ENCODE measurements around the gene ADAMTS20.

ADAMTS20 gene

GRCh38 chr12:43482311-43483085, 69.5 kb downstream of the ADAMTS20 start:
- no peak for DNase-seq

GRCh38 chr12:43480591-43480990, 71.4 kb downstream of the ADAMTS20 start:
- no peak for DNase-seq

DNA sequence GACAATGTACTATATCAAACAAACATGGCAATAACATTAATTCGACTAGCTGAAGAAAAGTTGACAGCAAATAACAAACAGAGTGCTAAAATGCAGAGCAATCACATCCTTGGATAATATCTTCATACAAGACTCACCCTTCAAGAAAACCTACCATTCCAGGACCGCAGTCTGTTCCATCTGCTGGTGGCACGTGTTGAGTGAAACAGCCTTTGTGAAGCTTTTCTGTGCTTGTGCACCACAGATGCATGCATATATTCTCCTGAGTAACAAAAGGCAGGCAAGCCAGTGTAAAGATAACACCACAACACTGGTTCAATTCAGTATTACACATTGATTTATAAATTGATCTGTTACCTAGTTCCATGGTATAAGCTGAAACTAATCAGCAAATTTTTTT, 89.3 kb downstream of the ADAMTS20 start:
- no peak for DNase-seq

DNA sequence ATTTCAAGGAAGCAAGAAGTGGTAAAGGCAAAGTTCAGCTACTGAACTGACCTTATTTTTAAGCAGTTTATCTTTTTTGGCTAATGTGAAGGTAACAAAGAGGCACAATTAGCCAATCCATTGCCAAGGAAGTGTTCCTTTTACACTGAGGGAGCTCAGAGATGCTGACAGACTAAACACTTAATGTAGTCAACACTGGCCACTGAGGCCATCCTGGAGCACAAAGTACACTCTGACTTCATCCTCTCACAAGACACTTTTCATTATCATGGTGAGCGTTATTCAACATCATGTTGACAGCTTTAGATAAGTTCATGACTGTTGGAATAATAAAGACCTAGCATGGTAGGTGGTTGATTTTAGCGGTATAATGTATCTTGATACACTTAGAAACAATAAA, 89.9 kb downstream of the ADAMTS20 start:
- no peak for DNase-seq

DNA sequence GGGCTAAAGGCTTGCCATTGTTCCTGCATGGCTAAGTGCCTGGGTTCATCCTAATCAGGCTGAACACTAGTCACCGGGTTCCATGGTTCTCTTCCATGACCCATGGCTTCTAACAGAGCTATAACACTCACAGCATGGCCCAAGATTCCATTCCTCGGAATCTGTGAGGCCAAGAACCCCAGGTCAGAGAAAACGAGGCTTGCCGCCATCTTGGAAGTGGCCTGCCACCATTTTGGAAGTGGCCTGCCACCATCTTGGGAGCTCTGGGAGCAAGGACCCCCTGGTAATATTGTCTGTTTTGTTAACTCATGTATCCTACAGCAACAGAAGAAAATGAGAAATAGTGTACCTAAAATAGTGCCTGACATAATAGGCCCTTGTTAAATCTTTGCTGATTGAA, 92.7 kb downstream of the ADAMTS20 start:
- no peak for DNase-seq

GRCh38 chr12:43453761-43454160, 98.2 kb downstream of the ADAMTS20 start:
- DNase-seq = no peak

GRCh38 chr12:43444940-43445564, 107.0 kb downstream of the ADAMTS20 start:
- no peak for DNase-seq

DNA sequence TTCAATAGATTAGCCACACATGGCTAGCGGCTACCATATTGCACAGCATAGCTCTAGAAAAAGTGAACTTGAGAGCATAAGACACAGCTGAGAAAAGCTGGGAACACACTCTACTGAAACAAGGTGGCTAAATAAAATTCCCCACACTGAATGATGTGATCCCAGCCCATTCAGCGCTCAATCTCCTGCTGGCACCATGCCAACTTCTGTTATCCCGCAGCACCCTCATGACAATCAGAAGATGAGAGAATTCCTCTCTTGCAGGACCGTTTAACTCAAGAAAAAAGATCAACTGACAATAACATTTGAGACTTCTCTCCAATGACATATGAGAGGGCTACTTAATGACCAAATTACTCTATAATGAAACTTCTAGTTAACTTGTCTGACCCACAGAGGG, 115.4 kb downstream of the ADAMTS20 start:
- no peak for DNase-seq

DNA sequence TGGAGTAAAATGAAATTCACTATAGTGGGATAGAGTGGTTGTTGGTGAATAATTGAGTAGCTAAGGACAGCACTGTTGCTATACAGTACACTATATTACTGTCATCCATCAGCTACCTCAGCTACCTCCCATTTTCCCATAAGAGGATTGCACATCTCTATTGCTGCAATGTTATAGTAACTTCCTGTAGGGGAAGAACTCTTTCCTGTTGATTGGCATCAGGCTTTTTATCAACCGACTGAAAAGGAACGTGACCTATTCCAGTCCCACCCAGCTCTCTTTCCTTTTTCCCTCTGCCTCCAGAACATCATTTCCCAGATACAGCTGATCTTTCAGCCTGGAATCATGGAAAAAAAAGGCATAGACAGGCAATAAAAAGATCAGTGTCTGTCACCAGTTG, 117.4 kb downstream of the ADAMTS20 start:
- DNase-seq = no peak

DNA sequence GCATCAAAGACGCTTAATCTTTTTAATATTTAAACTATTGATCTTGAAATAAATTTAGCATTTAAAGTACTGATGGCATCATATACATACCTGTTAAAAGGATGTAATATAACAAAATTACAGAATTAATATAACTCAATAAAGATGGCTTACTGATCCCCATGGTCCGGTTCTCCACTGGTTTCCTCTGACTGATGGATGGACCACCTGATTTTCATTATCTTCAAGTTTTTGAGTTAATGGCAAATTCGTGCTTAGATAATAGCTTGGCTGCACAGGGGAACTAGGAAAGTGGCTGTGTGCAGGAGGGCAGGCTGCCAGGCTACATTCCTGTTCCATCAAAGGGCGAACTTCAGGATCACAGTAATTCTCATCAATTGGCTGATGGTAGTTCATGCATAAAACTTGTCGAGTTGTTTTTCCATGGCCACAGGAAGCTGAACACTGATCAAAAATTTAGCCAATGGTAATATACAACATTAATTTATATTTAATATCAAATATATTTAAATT, 123.9 kb downstream of the ADAMTS20 start:
- no peak for DNase-seq

GRCh38 chr12:43425361-43425760, 126.6 kb downstream of the ADAMTS20 start:
- no peak for DNase-seq

DNA sequence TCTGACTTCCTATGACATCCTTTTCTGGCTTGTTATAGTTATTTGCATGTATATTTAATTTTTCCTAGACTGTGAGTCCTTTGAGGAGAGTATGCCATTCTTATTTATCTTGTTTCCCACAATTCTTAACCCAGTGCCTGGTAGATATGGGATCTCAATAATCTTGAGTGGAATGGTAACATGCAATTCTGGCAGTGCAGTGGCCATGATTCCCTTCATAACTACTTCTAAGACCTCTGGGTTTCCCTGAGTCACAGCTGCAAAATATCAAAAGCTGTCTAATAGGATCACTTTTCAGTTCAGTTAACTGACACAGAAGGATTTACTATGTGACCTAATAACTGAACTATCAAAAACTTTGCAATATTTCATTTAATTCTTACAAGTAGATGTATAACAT, 135.0 kb downstream of the ADAMTS20 start:
- DNase-seq = no peak

GRCh38 chr12:43407816-43408645, 144.0 kb downstream of the ADAMTS20 start:
- no peak for DNase-seq

DNA sequence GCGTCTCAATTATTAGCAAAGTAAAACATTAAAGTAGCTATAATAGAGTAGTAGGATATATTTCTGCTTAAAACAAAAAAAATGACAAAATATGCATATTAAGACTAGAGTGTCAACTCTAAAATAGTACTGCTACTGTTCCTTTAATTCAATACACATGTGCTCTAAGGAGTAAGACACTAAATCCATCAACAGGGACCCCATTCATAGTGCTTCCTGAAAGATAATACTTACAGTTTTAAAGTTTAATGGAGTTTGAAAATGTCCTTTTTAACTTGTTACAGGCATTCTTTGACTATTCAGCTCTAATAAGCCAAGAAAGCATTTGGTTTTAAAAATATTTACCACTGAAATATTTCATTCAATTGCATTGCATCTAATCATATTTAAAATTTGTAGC, 145.2 kb downstream of the ADAMTS20 start:
- no peak for DNase-seq

DNA sequence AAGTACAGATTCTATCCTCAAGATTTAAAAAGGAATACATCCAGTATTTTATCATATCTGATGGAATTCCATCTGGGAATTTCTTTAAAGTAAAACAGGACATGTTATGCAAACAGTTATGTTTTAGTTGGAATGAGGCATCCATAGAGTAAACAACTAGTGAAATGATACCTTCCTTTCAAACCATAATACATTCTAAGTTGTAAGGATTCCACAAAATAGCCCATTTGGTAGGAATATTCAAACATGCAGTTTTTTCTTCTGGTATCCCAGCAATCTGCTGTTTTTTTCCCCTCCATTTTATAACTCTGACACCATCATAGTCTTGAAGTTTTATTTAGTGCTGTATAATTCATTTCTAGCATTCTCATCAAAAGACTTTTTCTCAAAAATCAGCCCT, 149.6 kb downstream of the ADAMTS20 start:
- DNase-seq = no peak

DNA sequence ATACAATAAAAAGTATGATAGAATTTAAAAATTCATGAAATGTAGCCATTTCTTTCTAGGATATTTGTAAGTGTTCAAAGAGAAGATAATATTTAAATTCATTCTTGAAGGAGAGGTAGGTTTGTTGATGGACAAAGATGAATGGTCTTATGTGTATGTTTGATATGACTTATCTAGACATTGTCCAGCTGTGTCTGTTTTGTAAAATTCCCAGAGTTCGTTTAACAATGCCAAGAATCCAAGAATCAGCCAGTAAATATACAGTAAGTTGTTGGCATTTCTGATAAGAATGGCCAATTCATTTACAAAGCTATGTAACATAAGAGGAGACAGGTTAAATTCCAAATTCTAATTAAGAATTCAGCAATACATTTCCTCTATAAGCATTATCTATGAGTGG, 150.9 kb downstream of the ADAMTS20 start:
- DNase-seq = no peak

- no peak for DNase-seq
Measured at GRCh38 chr12:43396671-43397070, 155.3 kb downstream of the ADAMTS20 start.

- DNase-seq = no peak
Measured at GRCh38 chr12:43392116-43392515, 159.9 kb downstream of the ADAMTS20 start.

- no peak for DNase-seq
Measured at GRCh38 chr12:43381879-43382278, 170.1 kb downstream of the ADAMTS20 start.

DNA sequence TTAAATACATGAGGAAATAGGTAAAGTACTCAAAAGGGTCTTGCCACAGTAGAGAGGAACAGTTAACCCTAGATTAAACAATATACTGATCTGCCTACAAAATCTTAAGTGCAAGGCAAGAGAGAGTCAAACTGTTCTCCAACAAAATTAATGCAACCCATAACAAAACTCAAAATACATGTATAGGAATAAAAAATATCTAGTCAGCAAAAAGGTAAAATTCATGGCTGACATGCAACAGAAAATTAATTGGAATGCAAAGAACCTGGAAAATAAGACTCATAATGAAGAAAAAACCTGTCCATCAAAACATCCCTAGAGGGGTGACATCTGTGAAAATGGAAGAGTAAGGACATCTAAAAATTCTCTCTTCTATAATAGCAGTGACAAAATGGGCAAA, 173.6 kb downstream of the ADAMTS20 start:
- no peak for DNase-seq

- DNase-seq = no peak
Measured at GRCh38 chr12:43370263-43370662, 181.7 kb downstream of the ADAMTS20 start.

DNA sequence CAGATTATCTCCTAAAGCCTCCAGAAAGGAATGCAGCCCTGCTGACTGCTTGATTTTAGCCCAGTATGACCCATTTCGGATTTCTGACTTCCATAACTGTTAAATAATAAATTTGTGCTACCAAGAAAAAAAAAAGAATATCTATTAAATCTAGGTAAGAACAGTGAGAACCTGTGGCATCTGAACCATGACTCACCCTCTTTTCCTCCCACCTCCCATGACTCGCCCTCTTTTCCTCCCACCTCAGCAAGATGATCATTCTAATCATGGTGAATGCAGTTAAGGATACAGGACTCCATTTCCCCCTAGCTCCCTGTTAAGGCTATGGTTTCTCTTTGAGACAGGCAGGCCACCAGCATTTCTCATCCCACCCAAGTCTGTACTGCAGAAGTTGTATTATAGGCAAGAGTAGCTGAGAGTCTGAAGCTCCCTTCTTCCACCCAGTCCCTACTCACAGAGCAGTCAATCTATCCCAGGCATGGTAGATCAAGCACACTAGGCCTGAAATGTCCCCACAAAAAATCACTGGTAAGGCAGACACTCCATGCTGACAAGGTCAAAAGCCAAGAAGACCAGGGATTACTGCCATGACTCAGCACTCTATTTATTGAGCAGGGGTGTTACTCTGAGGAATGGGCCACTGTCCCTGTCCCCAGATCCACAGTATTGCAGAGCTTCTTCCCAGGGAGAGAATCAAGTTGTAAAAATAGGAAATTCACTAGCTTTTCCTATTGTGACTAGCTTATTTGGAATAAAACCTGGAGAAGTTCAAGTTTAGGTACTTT, 188.9 kb downstream of the ADAMTS20 start:
- no peak for DNase-seq

Data from cerebellar nuclear complex (tissue), 1 donor.